H1 (cell line): ENCODE data around the gene RALGAPA2. TPM values are rescaled to one million over a fixed set of nuclear protein-coding genes. Genes with fewer than 3 reads are reported as not detected.

Experiments
- CTCF ChIA-PET: fragments of 300-600 bp; sonication (Branson Sonifier 250); formaldehyde crosslinking; loops from one replicate; lab custom pipeline; 2021; ENCODE audit not compliant: partially characterized antibody; lab: Charles Lee
- POLR2A ChIA-PET: fragments of 300-600 bp; sonication (Branson Sonifier 250); formaldehyde crosslinking; loops from one replicate; lab custom pipeline; 2021; ENCODE audit warnings: inconsistent platforms; ENCODE audit not compliant: partially characterized antibody; lab: Charles Lee
- DNase-seq, 2 experiments: peaks; one replicate each; pipeline versions ENCODE4 v3.0.0 to v3.0.0-alpha.2; 2010 to 2022; ENCODE audit warnings: low spot score in 2 of 2, low read depth in 1 of 2, mixed read lengths in 1 of 2
- FAIRE-seq: peaks from 2 replicates; lab custom pipeline; 2011; peaks lifted over from hg19 to GRCh38; lab: Jason Lieb, UNC
- H2AFZ ChIP-seq: 2 replicates; pipeline ENCODE4 v1.8.1; 2012; ENCODE audit warnings: low read length, inconsistent platforms
- H2AK5ac ChIP-seq: 2 replicates; pipeline ENCODE4 v1.6.1; 2013; ENCODE audit warnings: low read depth, low read length
- H2BK120ac ChIP-seq: replicated peaks from 2 replicates; pipeline ENCODE3; 2013; ENCODE audit warnings: low read depth, low read length, inconsistent platforms
- H2BK12ac ChIP-seq: 2 replicates; pipeline ENCODE4 v1.6.1; 2013; ENCODE audit warnings: low read depth, low read length
- H2BK15ac ChIP-seq: 2 replicates; pipeline ENCODE4 v1.6.1; 2013; ENCODE audit warnings: low read length
- H2BK20ac ChIP-seq: 2 replicates; pipeline ENCODE4 v1.6.1; 2013; ENCODE audit warnings: low read length
- H2BK5ac ChIP-seq: 2 replicates; pipeline ENCODE4 v1.6.1; 2013; ENCODE audit warnings: low read depth, low read length
- H3K14ac ChIP-seq: 2 replicates; pipeline ENCODE4 v1.6.1; 2013; ENCODE audit warnings: inconsistent platforms; ENCODE audit not compliant: insufficient read length
- H3K18ac ChIP-seq: 2 replicates; pipeline ENCODE4 v1.6.1; 2013; ENCODE audit warnings: low read length; ENCODE audit errors: extremely low read depth
- H3K23ac ChIP-seq: 2 replicates; pipeline ENCODE4 v1.6.1; 2013; ENCODE audit warnings: inconsistent platforms; ENCODE audit not compliant: insufficient read length
- H3K23me2 ChIP-seq: 2 replicates; pipeline ENCODE4 v1.6.1; 2013; ENCODE audit warnings: low read depth, low read length
- H3K27ac ChIP-seq: 2 replicates; pipeline ENCODE4 v1.6.1; 2011; ENCODE audit warnings: low read depth, low read length, inconsistent platforms
- H3K27me3 ChIP-seq, 4 experiments: replicated peaks in 1 of 4; 1 replicate in 1 of 4; 2 replicates in 3 of 4; pipeline versions ENCODE4 v1.6.1 to v1.8.1; 2011 to 2013; ENCODE audit warnings: low read length in 3 of 4, mild to moderate bottlenecking in 3 of 4, inconsistent platforms in 2 of 4, mixed read lengths in 2 of 4, moderate library complexity in 1 of 4; ENCODE audit not compliant: control insufficient read depth in 3 of 4, insufficient read depth in 3 of 4; ENCODE audit errors: extremely low read depth in 1 of 4
- H3K36me3 ChIP-seq, 4 experiments: 2 replicates each; pipeline versions ENCODE4 v1.6.1 to v1.8.1; 2011 to 2013; ENCODE audit warnings: mild to moderate bottlenecking in 4 of 4, low read length in 3 of 4, moderate library complexity in 2 of 4, control low read depth in 1 of 4, inconsistent platforms in 1 of 4; ENCODE audit not compliant: insufficient read depth in 4 of 4, control insufficient read depth in 2 of 4
- H3K4ac ChIP-seq: replicated peaks from 2 replicates; pipeline ENCODE3; 2013; ENCODE audit warnings: low read length, low read depth, mixed read lengths, inconsistent platforms; ENCODE audit not compliant: insufficient read length
- H3K4me1 ChIP-seq, 4 experiments: replicated peaks in 1 of 4; 1 replicate in 1 of 4; 2 replicates in 3 of 4; pipeline versions ENCODE4 v1.6.1 to v1.8.1; 2011 to 2013; ENCODE audit warnings: low read length in 3 of 4, inconsistent platforms in 2 of 4, mixed read lengths in 1 of 4; ENCODE audit not compliant: insufficient read depth in 4 of 4, control insufficient read depth in 3 of 4
- H3K4me2 ChIP-seq, 2 experiments: 2 replicates each; pipeline versions ENCODE4 v1.6.1 to v1.8.1; 2011 to 2013; ENCODE audit warnings: low read depth in 2 of 2, low read length in 2 of 2, control low read depth in 1 of 2, inconsistent platforms in 1 of 2, mild to moderate bottlenecking in 1 of 2; ENCODE audit not compliant: insufficient read depth in 1 of 2
- H3K4me3 ChIP-seq, 4 experiments: fragments of 200-600, 300-600 bp in 1 of 4; sonication (generic), shearing (Covaris generic), sonication (Bioruptor Twin) in 1 of 4; 2 replicates each; pipeline versions ENCODE4 v1.5.1 to v1.8.1; 2011 to 2016; ENCODE audit warnings: low read length in 4 of 4, low read depth in 3 of 4, control low read depth in 2 of 4, inconsistent platforms in 2 of 4, mild to moderate bottlenecking in 2 of 4, mixed read lengths in 1 of 4, moderate library complexity in 1 of 4; ENCODE audit not compliant: insufficient read depth in 2 of 4; ENCODE audit errors: extremely low read depth in 1 of 4
- H3K56ac ChIP-seq: replicated peaks from 2 replicates; pipeline ENCODE3; 2013; ENCODE audit warnings: low read depth, mild to moderate bottlenecking, mixed read lengths, low read length, inconsistent platforms; ENCODE audit not compliant: insufficient read length
- H3K79me1 ChIP-seq: 2 replicates; pipeline ENCODE4 v1.6.1; 2013; ENCODE audit warnings: low read depth, low read length, control low read depth
- H3K79me2 ChIP-seq, 2 experiments: 2 replicates each; pipeline versions ENCODE4 v1.6.1 to v1.8.1; 2012 to 2013; ENCODE audit warnings: low read length in 2 of 2, mild to moderate bottlenecking in 2 of 2, inconsistent platforms in 1 of 2; ENCODE audit not compliant: insufficient read depth in 2 of 2, control insufficient read depth in 1 of 2
- H3K9ac ChIP-seq, 4 experiments: replicated peaks in 1 of 4; 1 replicate in 1 of 4; 2 replicates in 3 of 4; pipeline versions ENCODE4 v1.6.1 to v1.8.1; 2011 to 2013; ENCODE audit warnings: low read depth in 3 of 4, low read length in 3 of 4, control low read depth in 2 of 4, mild to moderate bottlenecking in 2 of 4, moderate library complexity in 2 of 4, inconsistent platforms in 1 of 4; ENCODE audit errors: extremely low read depth in 1 of 4
- H3K9me3 ChIP-seq, 2 experiments: 2 replicates each; pipeline versions ENCODE4 v1.6.1 to v1.8.1; 2012 to 2013; ENCODE audit warnings: mild to moderate bottlenecking in 2 of 2, moderate library complexity in 2 of 2, control low read depth in 1 of 2, inconsistent platforms in 1 of 2, low read depth in 1 of 2, low read length in 1 of 2, mixed read lengths in 1 of 2; ENCODE audit not compliant: insufficient read depth in 2 of 2
- H4K20me1 ChIP-seq, 2 experiments: replicated peaks in 1 of 2; 2 replicates each; pipeline versions ENCODE3 to v1.8.1; 2011 to 2013; ENCODE audit warnings: inconsistent platforms in 2 of 2, low read length in 2 of 2, mild to moderate bottlenecking in 1 of 2; ENCODE audit not compliant: insufficient read depth in 2 of 2, control insufficient read depth in 1 of 2
- H4K5ac ChIP-seq: 2 replicates; pipeline ENCODE4 v1.6.1; 2013; ENCODE audit warnings: low read length, low read depth, mixed read lengths, inconsistent platforms; ENCODE audit not compliant: insufficient read length
- H4K8ac ChIP-seq: 2 replicates; pipeline ENCODE4 v1.8.0; 2013; ENCODE audit warnings: mild to moderate bottlenecking, moderate library complexity, low read length, inconsistent platforms; ENCODE audit not compliant: insufficient read depth; ENCODE audit errors: extremely low read depth
- H4K91ac ChIP-seq: replicated peaks from 2 replicates; pipeline ENCODE3; 2013; ENCODE audit warnings: low read length, mixed read lengths, inconsistent platforms; ENCODE audit not compliant: insufficient read length
- KDM5A ChIP-seq: fragments of 200-600 bp; IDR thresholded peaks from 2 replicates; pipeline ENCODE4 v1.7.1; 2012; ENCODE audit warnings: mild to moderate bottlenecking, low read length, inconsistent platforms, mixed read lengths
- NRF1 ChIP-seq: IDR thresholded peaks from 2 replicates; pipeline ENCODE4 v1.6.1; 2011; ENCODE audit warnings: mild to moderate bottlenecking, low read depth, low read length, improper control_type of control experiment
- WGBS, 2 experiments: shearing (Covaris generic) in 1 of 2; methylation state at CpG; one replicate each; pipeline versions ENCODE4 v1.1.6 to v1.1.7; 2013 to 2015; ENCODE audit warnings: low lambda C conversion rate in 2 of 2, mixed read lengths in 2 of 2, inconsistent platforms in 1 of 2, low coverage in 1 of 2, missing lambda C conversion rate in 1 of 2; ENCODE audit not compliant: insufficient replicate concordance in 2 of 2, insufficient coverage in 1 of 2, insufficient read length in 1 of 2; ENCODE audit errors: extremely low coverage in 1 of 2, missing lambda C conversion rate in 1 of 2; 5-methylcytosine and 5-hydroxymethylcytosine counted together
- polyA plus RNA-seq, 7 experiments: library from polyadenylated mRNA; depleted of rRNA in 3 of 7; stranded (reverse) in 5 of 7; unstranded in 2 of 7; fragments of >200 nt in 5 of 7; fragments of 200-250 nt in 2 of 7; gene quantifications; 1 replicate in 5 of 7; 2 replicates in 1 of 7; 4 replicates in 1 of 7; pipeline versions ENCODE4 v1.2.1 to v1.2.3, GENCODE V29; 2011 to 2013; ENCODE audit warnings: missing spikeins in 2 of 7, mixed read lengths in 2 of 7
- total RNA-seq: library from RNA; stranded (reverse); fragmentation: NEBNext Ultra II Directional; extraction: Animal tissue kit (Norgen Biotek cat#: 25700); gene quantifications from 2 replicates; pipeline ENCODE4 v1.2.1, GENCODE V29; 2021

RALGAPA2 gene
- total and polyA plus RNA-seq, 2 of the 8 experiments (the other 6 are each of a cell fraction or from before 2014, with no cell fraction given), result 5.1 to 25.5 TPM

DNA sequence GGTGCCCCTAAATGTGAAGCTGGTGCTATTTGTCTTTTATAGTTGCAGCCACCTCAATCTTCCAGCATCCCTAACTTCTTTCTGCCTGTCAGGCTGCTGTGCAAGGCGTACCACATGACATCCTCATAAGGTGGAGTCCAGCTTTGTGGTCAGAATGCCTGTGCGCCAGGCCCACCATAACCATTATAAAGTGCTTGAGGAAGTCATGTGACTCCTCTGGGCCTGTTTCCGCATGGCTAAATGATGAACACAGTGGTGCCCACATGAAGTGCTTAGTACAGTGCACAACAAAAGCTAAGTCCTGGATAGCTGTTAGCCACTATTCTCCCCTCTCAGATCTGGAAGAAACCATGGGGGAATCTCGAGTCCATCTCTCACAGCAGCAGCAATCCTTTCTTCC lies 268.9 kb downstream of the RALGAPA2 start:
- Histone ChIP-seq H4K91ac (no peak overlapping the region), H3K56ac (no peak overlapping the region), H4K20me1 (no peaks in the 10 kb centered on the region), H2AK5ac (no peak overlapping the region), H3K79me1 (no peaks in the 10 kb centered on the region), H3K27ac (no peak overlapping the region), H2BK20ac (no peak overlapping the region), H3K9me3 (no peaks in the 10 kb centered on the region), H3K4me1 (peaks cover 0 to 5% (median 4%) of the 10 kb centered on the region in 4 experiments; a peak in 3 of 7 replicates), H2BK12ac (no peak overlapping the region), H3K4me3 (no peak overlapping the region), H2AFZ (no peak overlapping the region), H4K5ac (no peak overlapping the region), H3K18ac (no peak overlapping the region), H3K23me2 (no peaks in the 10 kb centered on the region), H3K36me3 (no peaks in the 10 kb centered on the region), H3K4ac (no peak overlapping the region), H3K79me2 (no peaks in the 10 kb centered on the region), H2BK15ac (no peak overlapping the region), H3K9ac (no peak overlapping the region), H3K4me2 (no peak overlapping the region), H4K8ac (no peak overlapping the region), H3K27me3 (no peaks in the 10 kb centered on the region), H2BK5ac (no peak overlapping the region), H3K23ac (no peak overlapping the region), H3K14ac (no peak overlapping the region), H2BK120ac (no peak overlapping the region)
- 91% methylated on average over 4 of the region's 4 CpGs; no CpG with 5 or more reads in 1 of the 2 experiments for WGBS, 2 experiments
- ChIA-PET CTCF (interaction anchor here (1.4 to 1.6 kb wide), 2 partner anchors 12 to 150 kb away, joined by 4 to 7 read pairs; no protein-coding TSS in a partner anchor), POLR2A (interaction anchor here (0.5 kb wide), 1 partner anchor 81 kb away, joined by 3 read pairs; no protein-coding TSS in a partner anchor)
- TF ChIP-seq KDM5A, result no peak
- TF ChIP-seq NRF1, result no peak
- DNase-seq (no peak), FAIRE-seq (no peak)
